GM18526 (cell line): ENCODE measurements around the gene EIF3L.

Experiments
- POLR2A ChIP-seq: IDR thresholded peaks from 3 replicates; pipeline ENCODE4 v1.6.1; 2011; ENCODE audit not compliant: insufficient read length; ENCODE audit errors: extremely low read depth

The EIF3L gene

GRCh38 chr22:37933711-37934376 is 84.6 kb downstream of the EIF3L start:
- no peak for TF ChIP-seq POLR2A
